GM23338 (cell line): Measurements from ENCODE around the gene PROCA1. TPM values are rescaled to one million over a fixed set of nuclear protein-coding genes. Genes with fewer than 3 reads are reported as not detected.

Experiments used
- ATAC-seq: fragments of 200-7000 bp; cut with Tn5 transposase; 3 replicates; pipeline ENCODE4 v1.9.1; 2020
- DNase-seq: peaks from one replicate; pipeline ENCODE4 v3.0.0-alpha.2; 2015; ENCODE audit warnings: low spot score
- H2AFZ ChIP-seq: fragments of 200-600 bp; sonication (generic); 2 replicates; pipeline ENCODE4 v1.8.0; 2016; ENCODE audit warnings: antibody characterized with exemption, mild to moderate bottlenecking, moderate library complexity
- H3F3A ChIP-seq: fragments of 200-600 bp; sonication (generic); replicated peaks from 2 replicates; pipeline ENCODE4 v1.8.0; 2017; ENCODE audit warnings: antibody characterized with exemption, mixed run types, low read depth
- H3K27ac ChIP-seq: fragments of 200-600 bp; sonication (generic); 2 replicates; pipeline ENCODE4 v1.6.1; 2016; ENCODE audit warnings: low read depth
- H3K27me3 ChIP-seq: fragments of 200-600 bp; sonication (generic); 2 replicates; pipeline ENCODE4 v1.8.0; 2016; ENCODE audit warnings: mild to moderate bottlenecking, mixed run types, moderate library complexity; ENCODE audit not compliant: insufficient read depth
- H3K36me3 ChIP-seq: fragments of 200-600 bp; sonication (generic); 2 replicates; pipeline ENCODE4 v1.8.0; 2016; ENCODE audit warnings: mild to moderate bottlenecking; ENCODE audit not compliant: insufficient read depth
- H3K4me1 ChIP-seq: fragments of 200-600 bp; sonication (generic); 2 replicates; pipeline ENCODE4 v1.8.0; 2016; ENCODE audit warnings: mild to moderate bottlenecking, moderate library complexity; ENCODE audit not compliant: insufficient read depth
- H3K4me2 ChIP-seq: fragments of 200-600 bp; sonication (generic); 2 replicates; pipeline ENCODE4 v1.7.1; 2017; ENCODE audit warnings: mixed run types
- H3K4me3 ChIP-seq: fragments of 200-600 bp; sonication (generic); 2 replicates; pipeline ENCODE4 v1.6.1; 2016; ENCODE audit warnings: mixed run types
- H3K79me2 ChIP-seq: fragments of 200-600 bp; sonication (generic); replicated peaks from 2 replicates; pipeline ENCODE4 v1.8.0; 2017; ENCODE audit warnings: mild to moderate bottlenecking; ENCODE audit not compliant: insufficient read depth
- H3K9me2 ChIP-seq: fragments of 200-600 bp; sonication (generic); 2 replicates; pipeline ENCODE4 v1.8.0; 2017; ENCODE audit not compliant: insufficient read depth
- H4K20me1 ChIP-seq: fragments of 200-600 bp; sonication (generic); replicated peaks from 2 replicates; pipeline ENCODE4 v1.8.0; 2017; ENCODE audit warnings: mild to moderate bottlenecking; ENCODE audit not compliant: insufficient read depth
- H3K27ac Mint-ChIP-seq: 2 replicates; pipeline ENCODE4 v1.8.0; 2020; ENCODE audit warnings: inconsistent platforms, mild to moderate bottlenecking, moderate library complexity, mixed read lengths
- H3K27me3 Mint-ChIP-seq: 3 replicates; pipeline ENCODE4 v1.8.0; 2022; ENCODE audit warnings: low read depth, mild to moderate bottlenecking, moderate library complexity, mixed read lengths, inconsistent platforms; ENCODE audit not compliant: insufficient read depth, poor library complexity
- H3K36me3 Mint-ChIP-seq: 3 replicates; pipeline ENCODE4 v1.8.0; 2021; ENCODE audit warnings: low read depth, mild to moderate bottlenecking, inconsistent platforms, moderate library complexity, mixed read lengths
- H3K4me1 Mint-ChIP-seq: 3 replicates; pipeline ENCODE4 v1.8.0; 2020; ENCODE audit warnings: mild to moderate bottlenecking, inconsistent platforms, mixed read lengths
- H3K4me3 Mint-ChIP-seq: 3 replicates; pipeline ENCODE4 v1.8.0; 2021; ENCODE audit warnings: moderate library complexity, mild to moderate bottlenecking, inconsistent platforms, mixed read lengths
- H3K9me3 Mint-ChIP-seq: 3 replicates; pipeline ENCODE4 v1.8.0; 2020; ENCODE audit warnings: moderate library complexity, mild to moderate bottlenecking, inconsistent platforms, mixed read lengths
- CREB1 ChIP-seq: fragments of 250-450 bp; sonication (Bioruptor Pico); IDR thresholded peaks from 2 replicates; pipeline ENCODE4 v1.5.0; 2020; ENCODE audit warnings: low read depth, mild to moderate bottlenecking, moderate library complexity
- CTCF ChIP-seq, 2 experiments: fragments of 200-600 bp in 1 of 2; sonication (generic) in 1 of 2; conservative IDR thresholded peaks; 2 replicates each; pipeline versions ENCODE4 v1.5.1 to v1.6.1; 2016 to 2017; ENCODE audit warnings: antibody characterized with exemption in 2 of 2, low read depth in 2 of 2, mild to moderate bottlenecking in 2 of 2, moderate library complexity in 1 of 2
- ETS1 ChIP-seq: IDR thresholded peaks from 2 replicates; pipeline ENCODE4 v1.6.1; 2016; ENCODE audit warnings: antibody characterized with exemption
- EZH2 ChIP-seq: fragments of 200-600 bp; sonication (generic); IDR thresholded peaks from one replicate; pipeline ENCODE4 v1.8.0; 2017; ENCODE audit warnings: antibody characterized with exemption, mild to moderate bottlenecking, low read depth; ENCODE audit not compliant: unreplicated experiment
- EZH2phosphoT487 ChIP-seq: fragments of 200-600 bp; sonication (generic); IDR thresholded peaks from one replicate; pipeline ENCODE4 v1.8.1; 2018; ENCODE audit warnings: antibody characterized with exemption; ENCODE audit not compliant: unreplicated experiment
- JUNB ChIP-seq: IDR thresholded peaks from one replicate; pipeline ENCODE4 v1.6.1; 2016; ENCODE audit warnings: antibody characterized with exemption; ENCODE audit not compliant: unreplicated experiment
- NANOG ChIP-seq: IDR thresholded peaks from 2 replicates; pipeline ENCODE4 v1.6.1; 2016; ENCODE audit warnings: antibody characterized with exemption, borderline replicate concordance
- POLR2AphosphoS5 ChIP-seq: IDR thresholded peaks from 2 replicates; pipeline ENCODE4 v1.6.1; 2016; ENCODE audit warnings: antibody characterized with exemption, low read depth
- REST ChIP-seq: IDR thresholded peaks from one replicate; pipeline ENCODE4 v1.6.1; 2018; ENCODE audit warnings: antibody characterized with exemption; ENCODE audit not compliant: unreplicated experiment
- STAT1 ChIP-seq: IDR thresholded peaks from one replicate; pipeline ENCODE4 v1.6.1; 2016; ENCODE audit warnings: antibody characterized with exemption; ENCODE audit not compliant: unreplicated experiment
- ZNF114 ChIP-seq: fragments of 250-450 bp; sonication (Bioruptor Pico); IDR thresholded peaks from 2 replicates; pipeline ENCODE4 v1.5.0; 2020; ENCODE audit warnings: mild to moderate bottlenecking, moderate library complexity
- ZNF331 ChIP-seq: fragments of 250-450 bp; sonication (Bioruptor Pico); IDR thresholded peaks from 2 replicates; pipeline ENCODE4 v1.5.0; 2020; ENCODE audit warnings: low read depth, mild to moderate bottlenecking, moderate library complexity
- ZNF462 ChIP-seq: fragments of 250-450 bp; sonication (Bioruptor Pico); IDR thresholded peaks from 2 replicates; pipeline ENCODE4 v1.5.0; 2020; ENCODE audit warnings: mild to moderate bottlenecking, moderate library complexity
- polyA plus RNA-seq: library from polyadenylated mRNA; unstranded; fragments of >200 nt; fragmentation: Nextera tagmentation; extraction: Ambion mirVana; gene quantifications from 2 replicates; pipeline ENCODE4 v1.2.1, GENCODE V29; 2016
- total RNA-seq: library from RNA; depleted of rRNA; stranded (reverse); fragments of >200 nt; shearing (Covaris generic); gene quantifications from 2 replicates; pipeline ENCODE4 v1.2.3, GENCODE V29; 2014

The PROCA1 gene
- total and polyA plus RNA-seq, 2 experiments from 2014 or later, result 11.3 to 14.4 TPM

- TF ChIP-seq EZH2phosphoT487, result no peak
- TF ChIP-seq CTCF (conservative IDR thresholded peaks at IDR 0.05; ENCODE audit: low read depth in 2 of 2), result no peak
- TF ChIP-seq CREB1 (CRISPR knock-in tag), result no peak
- no peak for TF ChIP-seq STAT1
- TF ChIP-seq POLR2AphosphoS5, result no peak
- TF ChIP-seq JUNB, result no peak
- TF ChIP-seq REST, result no peak
- TF ChIP-seq NANOG, result no peak
- no peak for TF ChIP-seq ETS1
- no peak for TF ChIP-seq ZNF462 (CRISPR knock-in tag)
- TF ChIP-seq ZNF331 (CRISPR knock-in tag), result no peak
- no peak for TF ChIP-seq EZH2
- TF ChIP-seq ZNF114 (CRISPR knock-in tag), result no peak
- Mint-ChIP-seq H3K9me3 (no peaks in the 10 kb centered on the region), H3K27me3 (peaks cover 3% of the 10 kb centered on the region), H3K4me3 (no peak overlapping the region), H3K4me1 (no peaks in the 10 kb centered on the region), H3K27ac (no peak overlapping the region), H3K36me3 (peaks cover 90% of the 10 kb centered on the region)
- H3K4me3 ChIP-seq, result no peak overlapping the region
- peaks cover 8% of the 10 kb centered on the region for H4K20me1 ChIP-seq
- 0 out of 2 replicates have a peak, but pooled peaks cover 5% of the 10 kb centered on the region for H3F3A ChIP-seq
- H3K4me2 ChIP-seq, result no peak overlapping the region
- no peaks in the 10 kb centered on the region for H3K27me3 ChIP-seq
- H3K79me2 ChIP-seq, result peaks cover 6% of the 10 kb centered on the region
- H3K9me2 ChIP-seq, result no peaks in the 10 kb centered on the region
- H3K36me3 ChIP-seq, result peaks cover 75% of the 10 kb centered on the region
- no peak for ATAC-seq
- DNase-seq, result no peak
- H3K27ac ChIP-seq, result no peak overlapping the region
- H3K4me1 ChIP-seq, result no peaks in the 10 kb centered on the region
- no peak overlapping the region for H2AFZ ChIP-seq
Measured at GRCh38 chr17:28675490-28675889, 36.2 kb downstream of the PROCA1 start.
